HG02571 (cell line): ENCODE measurements around the gene MKI67.
"Not testable (repeated sequence)": the region's sequence is repeated elsewhere in the genome, so short reads cannot be mapped to it uniquely, and the experiment has no call there.

Experiments used
- ATAC-seq: cut with Tn5 transposase; IDR thresholded peaks from one replicate; pipeline ENCODE4 v1.9.1; 2021; ENCODE audit warnings: mild to moderate bottlenecking, moderate library complexity; ENCODE audit not compliant: unreplicated experiment

Gene MKI67

DNA sequence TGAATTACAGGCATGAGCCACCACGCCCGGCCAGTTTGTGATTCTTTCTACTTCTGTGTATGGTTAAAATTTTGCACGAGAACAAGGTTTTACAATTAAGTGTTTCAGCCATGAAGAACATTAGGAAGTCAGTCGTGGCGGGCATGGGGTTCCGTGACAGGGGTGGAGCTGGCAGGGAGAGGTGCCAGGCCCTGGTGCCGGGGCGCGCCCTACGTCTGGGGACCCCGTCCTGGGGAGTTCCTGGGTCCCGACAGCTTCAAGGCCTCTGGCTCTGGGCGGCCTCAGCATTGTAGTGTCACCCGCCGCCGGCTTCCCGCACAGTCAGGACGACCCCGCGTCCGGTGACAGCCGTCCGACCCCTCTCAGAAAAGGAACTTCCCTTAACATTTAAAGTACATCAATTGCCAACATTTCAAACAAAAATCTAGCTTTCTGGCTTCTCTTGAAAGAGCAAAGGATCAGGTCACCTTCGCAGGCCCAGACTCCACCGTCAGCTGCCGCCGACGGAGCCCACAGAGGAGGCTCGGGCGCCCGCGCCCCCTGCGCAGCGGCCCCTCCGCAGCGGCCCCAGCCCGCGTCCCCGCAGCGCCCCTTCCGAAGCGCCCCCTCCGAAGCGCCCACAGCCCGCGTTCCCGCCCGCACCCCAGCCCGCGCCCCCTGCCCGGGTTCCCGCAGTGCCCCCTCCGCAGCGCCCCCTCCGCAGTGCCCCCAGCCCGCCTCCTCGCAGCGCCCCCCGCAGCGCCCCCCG, 23.2 kb upstream of the MKI67 start:
- ATAC-seq = no peak

DNA sequence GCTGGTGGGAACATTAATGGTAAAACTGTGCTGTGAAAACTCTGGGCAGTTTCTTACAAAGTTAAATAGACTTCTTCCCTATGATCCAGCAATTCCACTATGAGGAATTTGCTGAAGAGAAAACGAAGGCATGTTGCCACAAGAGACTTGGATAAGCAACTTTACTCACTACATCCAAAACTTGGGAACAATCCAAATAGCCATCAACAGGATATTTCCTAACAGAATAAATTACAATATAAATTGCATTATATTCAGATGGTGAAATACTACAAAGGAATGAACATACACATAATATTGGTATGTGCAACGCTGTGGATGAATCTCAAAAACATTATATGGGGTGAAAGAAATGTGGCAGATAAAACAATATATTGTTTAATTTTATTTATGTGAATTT, 21.4 kb upstream of the MKI67 start:
- no peak for ATAC-seq

DNA sequence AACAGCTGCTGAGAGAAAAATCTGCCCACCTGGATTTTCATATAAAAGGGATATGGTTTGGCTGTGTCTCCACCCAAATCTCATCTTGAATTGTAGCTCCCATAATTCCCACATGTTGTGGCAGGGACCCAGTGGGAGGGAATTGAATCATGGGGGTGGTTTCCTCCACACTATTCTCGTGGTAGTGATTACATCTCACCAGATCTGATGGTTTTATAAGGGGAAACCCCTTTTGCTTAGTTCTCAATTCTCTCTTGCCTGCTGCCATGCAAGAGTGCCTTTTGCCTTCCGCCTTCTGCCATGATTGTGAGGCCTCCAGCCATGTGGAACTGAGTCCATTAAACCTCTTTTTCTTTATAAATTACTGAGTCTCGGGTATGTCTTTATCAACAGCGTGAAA, 20.8 kb upstream of the MKI67 start:
- ATAC-seq = no peak

DNA sequence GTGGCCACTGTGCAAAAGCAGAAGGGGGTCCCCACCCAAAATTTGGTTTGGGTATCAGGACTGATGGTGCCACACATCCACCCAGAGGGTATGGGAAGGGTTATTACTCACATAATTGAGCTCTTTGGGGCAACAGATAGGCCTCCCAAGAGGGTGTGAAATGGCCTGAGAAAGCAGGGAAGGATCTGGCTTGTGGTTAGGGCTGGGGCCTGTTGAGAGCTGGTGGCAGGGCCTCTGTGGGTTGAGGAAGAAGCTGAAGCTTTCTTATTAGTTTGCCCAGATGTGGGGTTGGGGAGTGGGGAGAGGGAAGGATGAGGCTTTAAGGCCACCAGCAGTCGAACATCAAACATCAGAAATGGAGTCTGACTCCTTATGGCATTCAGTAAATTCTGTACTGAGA, 18.3 kb upstream of the MKI67 start:
- ATAC-seq = no peak

DNA sequence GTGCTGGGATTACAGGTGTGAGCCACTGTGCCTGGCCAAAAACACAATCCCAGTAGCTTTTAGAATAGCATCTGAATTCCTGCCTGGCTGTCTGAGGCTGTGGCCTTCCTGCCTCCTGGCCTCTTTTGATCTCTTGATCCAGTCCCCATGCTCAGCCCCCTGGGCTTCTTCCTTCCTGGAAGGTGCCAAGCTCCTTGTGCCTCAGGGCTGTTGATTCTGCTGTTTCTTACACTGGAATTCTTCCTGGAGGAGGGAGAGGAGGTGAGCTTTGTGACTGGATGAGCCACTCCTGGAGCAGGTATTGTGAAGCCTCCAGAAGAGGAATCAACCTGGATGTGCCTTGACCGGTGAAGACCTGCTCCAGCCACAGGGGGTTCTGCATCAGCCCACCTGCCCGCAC, 17.3 kb upstream of the MKI67 start:
- no peak for ATAC-seq

DNA sequence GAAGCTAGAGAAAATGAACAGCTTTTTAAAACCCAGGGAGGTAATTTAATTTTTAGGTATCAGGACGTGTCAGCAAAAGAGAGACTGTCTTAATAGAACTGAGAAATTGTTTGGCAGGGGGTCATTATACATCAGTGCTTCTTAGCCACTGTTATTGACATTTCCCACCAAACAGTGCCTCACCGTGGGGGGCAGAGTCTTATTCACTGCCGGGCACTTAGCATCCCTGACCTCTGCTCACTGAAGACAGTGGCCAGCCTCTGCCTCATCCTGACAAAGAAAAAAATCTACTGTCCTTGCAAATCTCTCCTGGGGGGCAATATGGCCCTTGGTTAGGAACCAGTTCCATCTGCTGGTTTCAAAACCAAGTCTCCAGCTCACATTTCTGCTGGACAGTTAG, 14.2 kb upstream of the MKI67 start:
- no peak for ATAC-seq

DNA sequence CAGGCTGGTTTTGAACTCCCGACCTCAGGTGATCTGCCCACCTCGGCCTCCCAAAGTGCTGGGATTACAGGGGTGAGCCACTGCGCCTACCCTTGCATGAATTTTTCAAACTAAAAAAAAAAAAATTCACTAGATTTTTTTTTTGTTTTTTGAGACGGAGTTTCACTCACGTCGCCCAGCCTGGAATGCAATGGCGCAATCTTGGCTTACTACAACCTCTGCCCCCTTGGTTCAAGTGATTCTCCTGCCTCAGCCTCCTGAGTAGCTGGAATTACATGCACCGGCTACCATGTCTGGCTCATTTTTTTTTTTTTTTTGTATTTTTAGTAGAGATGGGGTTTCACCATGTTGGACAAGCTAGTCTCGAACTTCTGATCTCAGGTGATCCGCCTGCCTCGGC, 12.2 kb upstream of the MKI67 start:
- not testable (repeated sequence) for ATAC-seq

DNA sequence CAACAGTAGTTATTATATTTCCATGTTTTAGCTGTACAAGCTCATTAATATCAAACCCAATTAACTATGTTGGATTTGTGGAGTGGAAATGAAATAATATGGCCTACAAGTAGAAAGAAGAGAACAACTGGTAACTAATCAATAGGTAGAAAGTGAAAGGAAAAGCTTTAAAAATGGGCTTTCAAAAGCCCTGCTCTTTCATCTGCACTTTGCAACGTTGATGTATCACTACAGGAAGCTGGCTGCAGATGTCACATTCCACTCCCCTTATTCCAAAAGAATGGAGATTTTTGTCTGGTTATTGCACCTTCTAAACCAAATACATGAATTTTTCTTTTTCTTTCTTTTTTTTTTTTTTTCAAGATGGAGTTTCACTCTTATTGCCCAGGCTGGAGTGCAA, 11.7 kb upstream of the MKI67 start:
- no peak for ATAC-seq

DNA sequence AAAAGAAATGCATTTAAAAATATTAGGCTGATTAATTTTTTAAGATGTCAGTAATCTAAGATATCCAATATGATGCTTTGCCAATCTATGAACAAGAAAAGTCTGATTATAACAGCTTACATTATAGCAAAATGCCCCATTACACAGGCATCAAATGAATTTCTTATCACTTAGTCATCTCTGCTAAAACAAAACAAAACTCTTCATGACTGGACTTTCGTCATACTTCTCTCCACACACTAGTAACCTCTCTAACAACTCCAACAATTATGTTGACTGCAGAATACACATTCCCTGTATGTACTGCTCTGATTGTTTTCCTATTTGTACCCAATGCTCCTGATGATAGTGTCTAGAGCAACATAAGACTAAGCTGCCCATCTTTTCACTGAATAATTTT, 3.8 kb upstream of the MKI67 start:
- no peak for ATAC-seq

DNA sequence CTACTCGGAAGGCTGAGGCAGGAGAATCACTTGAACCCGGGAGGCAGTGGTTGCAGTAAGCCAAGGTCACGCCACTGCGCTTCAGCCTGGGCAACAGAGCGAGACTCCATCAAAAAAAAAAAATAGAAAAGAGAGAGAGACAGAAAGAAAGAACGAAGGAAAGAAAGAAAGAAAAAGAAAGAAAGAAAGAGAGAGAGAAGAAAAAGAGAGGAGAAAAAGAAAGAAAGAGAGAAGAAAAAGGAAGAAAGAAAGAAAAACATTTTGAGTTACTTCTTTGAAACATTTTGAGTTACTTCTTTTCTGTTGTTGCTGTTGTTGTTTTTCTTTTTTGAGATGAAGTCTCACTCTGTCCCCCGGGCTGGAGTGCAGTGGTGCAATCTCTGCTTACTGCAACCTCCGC, 2.4 kb upstream of the MKI67 start:
- ATAC-seq = no peak

DNA sequence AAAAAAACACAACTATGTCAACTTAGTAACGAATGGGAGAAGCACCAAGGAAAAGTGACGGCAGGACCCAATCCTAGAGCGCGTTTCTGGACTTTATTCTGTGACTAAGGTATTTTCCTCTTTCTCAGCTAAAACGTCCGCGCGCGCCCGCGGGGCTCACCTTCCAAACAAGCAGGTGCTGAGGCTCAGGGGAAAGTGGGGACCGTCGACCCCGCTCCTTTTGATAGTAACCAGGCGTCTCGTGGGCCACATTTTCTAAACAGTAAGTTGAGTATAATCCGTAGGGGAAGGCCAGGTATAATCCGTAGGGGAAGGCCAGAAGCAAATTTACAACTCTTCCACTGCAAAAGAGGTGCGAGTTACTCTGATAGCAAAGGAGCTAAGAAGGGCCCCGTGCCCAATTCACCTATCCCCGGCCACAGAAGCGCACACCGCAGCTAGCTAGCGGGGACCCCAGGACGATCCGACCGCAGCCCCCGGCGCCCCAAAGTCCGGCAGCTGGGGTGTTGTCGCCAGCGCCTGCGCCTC, 743 bp downstream of the MKI67 start:
- ATAC-seq = no peak

DNA sequence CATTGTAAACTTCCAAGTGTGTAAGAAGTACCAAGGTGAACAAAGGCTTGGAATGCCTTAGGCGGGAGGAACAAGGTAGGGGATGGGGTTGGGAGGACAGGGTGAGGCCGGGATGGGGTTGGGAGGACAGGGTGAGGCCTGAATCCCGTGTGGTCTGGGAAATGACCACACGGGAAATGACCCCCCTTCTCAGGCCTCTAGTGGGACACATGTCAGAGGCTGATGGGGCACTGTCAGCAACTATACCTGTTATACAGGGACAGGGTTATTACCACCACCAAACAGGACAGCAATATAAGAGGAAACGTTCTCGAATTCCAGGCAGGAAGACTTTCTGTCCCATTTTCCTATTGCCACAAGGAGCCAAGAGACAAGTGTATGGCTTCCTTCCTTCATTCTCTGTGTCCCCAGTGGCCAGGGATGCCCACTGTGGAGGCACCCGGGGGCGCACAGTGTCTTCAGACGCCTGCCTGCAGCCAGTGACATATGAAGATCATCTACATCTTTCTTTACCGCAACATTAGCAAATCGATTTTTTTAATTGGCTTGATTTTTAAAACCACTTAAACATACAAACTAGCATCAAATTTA, 1.3 kb downstream of the MKI67 start:
- ATAC-seq = no peak

DNA sequence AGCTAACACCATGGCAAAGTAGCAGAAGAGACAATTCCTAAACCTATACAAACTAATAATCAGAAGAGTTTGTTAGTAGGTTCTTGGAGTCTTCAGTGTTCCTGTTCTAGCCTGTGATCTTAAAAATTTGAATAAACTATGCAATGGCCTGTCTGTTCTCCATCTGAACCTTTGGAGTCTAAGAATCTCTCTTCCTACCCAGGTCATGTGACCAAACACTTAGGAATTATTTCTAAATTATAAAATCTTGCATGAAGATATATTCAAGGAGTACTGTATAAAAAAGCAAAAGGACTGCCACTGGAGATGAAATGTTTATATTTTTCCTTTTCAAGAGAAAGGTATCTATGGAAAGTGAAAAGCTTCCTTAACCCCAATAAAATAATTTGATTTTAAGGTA, 2.4 kb downstream of the MKI67 start:
- ATAC-seq = no peak

DNA sequence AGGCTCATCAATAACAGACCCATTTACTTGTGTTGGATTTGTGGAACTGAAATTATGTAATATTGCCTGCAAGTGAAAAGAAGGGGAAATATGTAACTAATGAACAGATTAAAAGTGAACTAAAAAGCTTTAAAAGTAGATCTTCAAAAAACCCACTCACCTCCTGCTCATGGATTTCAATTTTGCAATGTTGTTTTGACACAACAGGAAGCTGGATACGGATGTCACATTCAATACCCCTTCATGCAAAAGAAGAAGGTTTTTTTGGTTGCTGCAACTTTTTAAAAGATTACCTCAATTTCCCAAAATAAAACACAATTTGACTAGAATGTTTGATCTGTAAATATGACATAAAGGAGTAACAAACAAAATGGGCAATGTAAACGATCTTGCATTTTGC, 3.3 kb downstream of the MKI67 start:
- ATAC-seq = no peak

DNA sequence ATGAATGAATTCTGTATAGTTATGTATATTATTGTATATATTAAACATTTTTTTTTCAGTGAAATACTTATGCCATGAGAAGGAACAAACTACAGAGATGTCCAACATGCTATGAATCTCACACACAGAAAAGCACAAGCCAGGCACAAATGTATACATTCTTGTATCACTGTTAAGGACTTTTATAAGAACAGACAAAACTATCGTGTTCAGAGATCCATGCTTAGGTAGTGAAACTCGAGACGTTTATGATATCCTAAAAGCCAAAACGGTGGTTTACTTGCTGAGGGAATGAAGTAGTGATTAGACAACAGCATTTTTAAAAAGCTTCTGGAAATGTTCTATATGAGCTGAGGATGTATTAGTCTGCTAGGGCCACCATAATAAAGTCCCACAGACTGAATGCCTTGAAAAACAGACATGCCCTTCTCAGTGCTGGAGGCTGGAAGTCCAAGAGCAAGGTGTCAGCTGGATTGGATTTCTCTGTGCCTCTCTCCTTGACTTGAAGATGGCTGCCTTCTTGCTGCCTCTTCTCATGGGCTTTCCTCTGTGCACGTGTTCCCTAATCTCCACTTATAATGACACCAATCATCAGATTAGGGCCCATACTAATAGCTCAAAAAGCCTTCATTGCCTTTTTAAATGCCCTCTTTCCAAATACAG, 4.3 kb downstream of the MKI67 start:
- no peak for ATAC-seq

DNA sequence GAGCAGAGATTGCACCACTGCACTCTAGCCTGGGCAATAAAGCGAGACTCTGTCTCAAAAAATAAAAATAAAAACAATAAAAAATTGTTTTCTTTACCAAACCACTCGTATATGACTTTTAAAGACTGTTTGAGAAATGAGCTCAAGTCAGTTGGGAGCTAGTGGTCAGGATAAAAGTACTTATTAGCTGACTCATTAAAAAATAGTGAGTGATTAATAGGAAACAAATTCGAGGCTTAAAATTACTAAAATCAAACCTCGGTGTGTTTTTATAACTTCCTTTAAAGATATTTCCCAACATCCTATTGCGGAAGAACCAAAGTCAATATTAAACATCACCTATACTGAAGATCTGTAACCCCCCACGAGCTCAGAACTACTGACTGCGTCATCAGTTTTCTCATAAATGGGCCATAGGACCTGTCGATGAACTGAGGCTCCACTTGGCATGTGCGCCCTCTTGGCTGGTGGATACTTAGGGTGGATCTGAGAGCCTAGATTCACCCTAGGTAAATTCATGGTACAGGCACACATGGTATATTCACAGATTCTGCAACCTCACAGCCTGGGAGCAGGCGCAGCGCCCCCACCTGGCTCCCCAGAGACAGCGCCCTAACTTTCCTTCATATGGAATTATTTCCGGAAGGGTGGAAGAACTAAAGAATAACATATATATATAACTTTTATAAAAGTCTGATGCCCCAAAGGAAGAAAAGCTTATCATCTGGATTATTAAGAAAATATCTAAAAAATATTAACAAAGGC, 9.2 kb downstream of the MKI67 start:
- no peak for ATAC-seq

DNA sequence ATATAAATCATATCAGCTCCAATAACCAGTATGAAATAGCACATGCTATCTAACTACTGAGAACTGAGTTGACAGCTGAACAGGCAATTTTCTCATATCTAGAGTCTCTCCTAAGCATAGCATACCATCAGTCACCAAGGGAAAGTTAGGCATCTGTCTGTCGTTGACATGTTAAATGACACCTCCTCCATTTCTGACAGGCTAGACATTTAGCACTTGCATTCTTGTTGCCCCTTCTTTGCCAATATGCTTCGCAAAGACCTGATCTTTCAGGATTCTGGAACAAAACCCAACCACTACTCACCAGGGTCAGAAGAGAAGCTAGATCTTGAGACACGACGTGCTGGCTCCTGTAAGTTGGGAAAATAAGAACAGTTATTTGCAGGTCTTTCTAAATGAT, 10.0 kb downstream of the MKI67 start:
- ATAC-seq = no peak

DNA sequence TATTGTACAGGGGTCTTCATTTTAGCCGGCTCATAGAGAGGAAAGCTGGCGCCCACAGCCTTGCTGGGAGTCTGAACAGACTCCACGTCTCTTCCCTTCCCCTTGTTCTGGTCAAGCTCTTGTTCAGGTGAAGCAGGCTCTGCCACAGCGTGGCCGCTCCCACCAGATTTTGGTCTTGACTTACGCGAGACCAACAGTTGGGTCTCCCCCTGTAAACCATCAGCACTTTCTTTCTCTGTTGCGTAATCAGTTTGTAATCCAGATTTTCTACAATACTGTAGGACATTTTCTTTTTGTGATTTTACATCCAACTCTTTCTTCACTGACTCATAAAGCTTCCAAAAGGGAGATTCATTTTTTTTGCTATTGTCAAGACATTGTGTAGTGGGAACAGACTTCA, 10.9 kb downstream of the MKI67 start:
- ATAC-seq = no peak

DNA sequence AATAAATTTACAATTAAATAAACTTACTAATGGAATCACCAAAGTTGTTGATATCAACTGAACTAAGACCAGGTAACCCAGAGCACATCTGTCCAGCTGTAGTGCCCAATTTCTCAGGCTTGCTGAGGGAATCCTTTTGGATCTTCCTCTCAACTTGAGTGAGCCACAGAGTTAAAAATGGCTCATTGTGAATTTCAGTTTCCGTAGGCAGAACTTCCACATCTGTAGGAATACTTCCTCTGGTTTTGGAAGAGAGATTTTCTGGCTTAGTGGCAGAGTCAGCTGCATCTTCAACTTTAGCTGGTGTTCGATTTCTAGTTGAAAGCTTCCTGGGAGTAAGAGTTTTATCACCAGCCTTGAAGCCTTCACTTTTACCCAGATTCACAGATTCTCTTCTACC, 11.3 kb downstream of the MKI67 start:
- ATAC-seq = no peak

DNA sequence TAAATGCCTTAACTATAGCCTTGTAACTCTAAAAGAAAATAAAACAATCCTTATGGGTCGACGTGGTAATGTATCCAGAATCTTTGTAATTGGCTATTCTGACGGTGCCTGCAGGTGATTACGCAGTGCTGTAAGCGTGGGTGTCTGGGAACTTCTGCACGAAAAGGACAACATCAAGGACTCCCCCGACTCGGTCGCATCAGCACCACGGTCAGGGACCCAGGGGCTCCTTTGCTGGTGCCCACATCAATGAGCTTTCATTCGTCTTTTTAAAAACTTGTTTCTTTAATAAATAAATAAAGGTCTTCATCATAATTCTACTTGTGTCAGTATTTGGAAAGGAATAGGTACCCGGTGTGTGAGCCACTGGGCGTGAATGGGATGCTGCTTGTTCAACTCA, 13.2 kb downstream of the MKI67 start:
- ATAC-seq = no peak

DNA sequence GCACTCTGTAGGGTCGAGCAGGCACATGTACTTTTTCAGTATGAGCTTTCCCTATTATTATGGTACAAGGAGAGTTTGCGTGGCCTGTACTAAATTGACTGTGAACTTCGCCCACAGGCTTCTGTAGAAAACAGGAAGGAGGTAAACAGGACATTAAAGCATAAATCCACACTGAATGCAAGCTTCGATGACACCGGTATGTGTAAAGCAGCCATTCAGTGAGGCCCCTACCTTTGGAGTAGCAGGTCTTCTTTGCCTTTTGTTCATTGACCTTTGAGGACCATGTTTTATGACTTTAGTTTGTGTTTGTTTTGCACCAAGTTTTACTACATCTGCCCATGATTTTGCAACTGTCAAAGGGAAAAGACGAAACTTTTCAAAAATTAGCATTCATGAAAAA, 14.5 kb downstream of the MKI67 start:
- no peak for ATAC-seq

DNA sequence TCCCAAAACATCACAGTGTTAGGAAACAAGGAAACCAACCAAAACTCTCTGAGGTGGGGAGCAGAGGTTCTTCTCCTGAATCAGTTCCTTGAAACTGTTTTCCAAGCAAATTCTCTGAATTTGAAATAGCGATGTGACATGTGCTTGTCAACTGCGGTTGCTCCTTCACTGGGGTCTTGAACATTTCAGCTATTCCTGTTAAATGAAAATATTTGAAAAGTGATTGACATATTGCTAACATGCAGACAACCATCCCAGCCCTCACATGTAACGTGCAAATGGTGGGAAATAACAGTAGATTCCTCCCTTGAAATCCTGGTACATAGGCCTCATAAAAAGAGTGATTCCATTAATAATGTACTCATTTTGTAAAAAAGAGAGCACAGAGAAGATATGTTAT, 15.9 kb downstream of the MKI67 start:
- no peak for ATAC-seq
